ENCODE data around the gene ZNF581. TPM values are rescaled to one million over a fixed set of nuclear protein-coding genes. Genes with fewer than 3 reads are reported as not detected.
A peak's percentile ranks its signal among the peaks of the same experiment; 100 is the strongest.

Gene ZNF581
- total RNA-seq, 1 donor from 2014 or later = 6.5 TPM

GRCh38 chr19:55646889-55647731 is 3.7 kb downstream of the ZNF581 start:
- DNase-seq (ENCODE audit: low spot score in 2 of 2) = no peak
- no peak for FAIRE-seq

GRCh38 chr19:55647732-55648584 is 4.5 kb downstream of the ZNF581 start, which contains the start of gene CCDC106:
Gene CCDC106 (plus strand): TSS chr19:55648212. CDS start chr19:55649047, 835 bp downstream.
- peak; percentile 78 to 82 for DNase-seq (ENCODE audit: low spot score in 2 of 2)
- no peak for FAIRE-seq

- DNase-seq (ENCODE audit: low spot score in 2 of 2) = no peak
- FAIRE-seq = no peak
Observed at GRCh38 chr19:55648585-55649267, 5.3 kb downstream of the ZNF581 start.

- no peak for DNase-seq (ENCODE audit: low spot score in 2 of 2)
- FAIRE-seq = no peak
Observed at GRCh38 chr19:55649268-55650125, 6.0 kb downstream of the ZNF581 start.

GRCh38 chr19:55650126-55650557 is 6.7 kb downstream of the ZNF581 start:
- FAIRE-seq = no peak
- no peak for DNase-seq (ENCODE audit: low spot score in 2 of 2)

- no peak for FAIRE-seq
Observed at GRCh38 chr19:55650602-55651230, 7.3 kb downstream of the ZNF581 start.

GRCh38 chr19:55651236-55651635 is 7.8 kb downstream of the ZNF581 start:
- no peak for FAIRE-seq
- no peak for DNase-seq (ENCODE audit: low spot score in 2 of 2)

More at GRCh38 chr19:55650602-55651230, 7.3 kb downstream of the ZNF581 start:
- DNase-seq (ENCODE audit: low spot score in 2 of 2) = no peak

- no peak for FAIRE-seq
Observed at GRCh38 chr19:55652311-55653128, 9.1 kb downstream of the ZNF581 start.

GRCh38 chr19:55653651-55654322 is 10.3 kb downstream of the ZNF581 start:
- no peak for FAIRE-seq
- peak; percentile 93 to 97 for DNase-seq (ENCODE audit: low spot score in 2 of 2)

More at GRCh38 chr19:55652311-55653128, 9.1 kb downstream of the ZNF581 start:
- no peak for DNase-seq (ENCODE audit: low spot score in 2 of 2)

GRCh38 chr19:55654323-55654867 is 10.9 kb downstream of the ZNF581 start:
- DNase-seq (ENCODE audit: low spot score in 2 of 2) = peak; percentile 91

GRCh38 chr19:55654868-55655647 is 11.6 kb downstream of the ZNF581 start, which contains the start of gene U2AF2:
Gene U2AF2 (plus strand): TSS chr19:55655035. CDS start chr19:55655105, 70 bp downstream.
- peak; percentile 97 to 99 for DNase-seq (ENCODE audit: low spot score in 2 of 2)
- FAIRE-seq = no peak

More at GRCh38 chr19:55654323-55654867, 10.9 kb downstream of the ZNF581 start:
- peak; percentile 89 for FAIRE-seq

GRCh38 chr19:55655648-55656040 is 12.2 kb downstream of the ZNF581 start:
- FAIRE-seq = no peak
- no peak for DNase-seq (ENCODE audit: low spot score in 2 of 2)

- FAIRE-seq (no peak), DNase-seq (ENCODE audit: low spot score in 2 of 2) (no peak)
Observed at GRCh38 chr19:55656552-55656951, 13.1 kb downstream of the ZNF581 start.

- DNase-seq (ENCODE audit: low spot score in 2 of 2) (no peak), FAIRE-seq (no peak)
Observed at GRCh38 chr19:55656988-55657747, 13.7 kb downstream of the ZNF581 start.

- no peak for FAIRE-seq
- DNase-seq (ENCODE audit: low spot score in 2 of 2) = no peak
Observed at GRCh38 chr19:55658846-55659459, 15.5 kb downstream of the ZNF581 start.

Measured in frontal cortex (tissue), 4 donors.